C4-2B (cell line): Measurements from ENCODE around the gene BCLAF3.

ENCODE experiments used
- H3K27ac ChIP-seq: fragments of 450-650 bp; 2 replicates; pipeline ENCODE4 v1.5.1; 2017
- ZFX ChIP-seq: fragments of 450-650 bp; IDR thresholded peaks from 2 replicates; pipeline ENCODE4 v1.6.1; 2017
- TF ChIP-seq, protein P1 (sequence below): fragments of 450-650 bp; conservative IDR thresholded peaks from 2 replicates; pipeline ENCODE4 v1.5.1; 2017; ENCODE audit warnings: mild to moderate bottlenecking

The BCLAF3 gene

DNA sequence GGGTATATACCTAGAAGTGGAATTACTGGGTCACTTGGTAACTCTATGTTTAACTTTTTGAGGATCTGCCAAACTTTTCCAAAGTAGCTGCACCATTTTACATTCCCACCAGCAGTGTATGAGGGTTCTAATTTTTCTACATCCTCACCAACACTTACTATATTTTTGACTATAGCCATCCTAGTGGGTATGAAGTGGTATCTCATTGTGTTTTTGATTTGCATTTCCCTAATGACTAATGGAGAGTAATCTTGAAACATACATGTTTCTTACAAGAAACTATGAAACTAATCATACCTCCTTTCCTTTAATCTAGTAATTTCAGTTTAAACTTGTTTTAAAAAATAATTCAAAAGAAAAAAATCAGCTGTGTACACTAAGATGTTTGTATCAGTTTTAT is 17.9 kb downstream of the BCLAF3 start:
- H3K27ac ChIP-seq, result no peak overlapping the region
- no peak for TF ChIP-seq ZFX
- TF ChIP-seq, protein P1, sequence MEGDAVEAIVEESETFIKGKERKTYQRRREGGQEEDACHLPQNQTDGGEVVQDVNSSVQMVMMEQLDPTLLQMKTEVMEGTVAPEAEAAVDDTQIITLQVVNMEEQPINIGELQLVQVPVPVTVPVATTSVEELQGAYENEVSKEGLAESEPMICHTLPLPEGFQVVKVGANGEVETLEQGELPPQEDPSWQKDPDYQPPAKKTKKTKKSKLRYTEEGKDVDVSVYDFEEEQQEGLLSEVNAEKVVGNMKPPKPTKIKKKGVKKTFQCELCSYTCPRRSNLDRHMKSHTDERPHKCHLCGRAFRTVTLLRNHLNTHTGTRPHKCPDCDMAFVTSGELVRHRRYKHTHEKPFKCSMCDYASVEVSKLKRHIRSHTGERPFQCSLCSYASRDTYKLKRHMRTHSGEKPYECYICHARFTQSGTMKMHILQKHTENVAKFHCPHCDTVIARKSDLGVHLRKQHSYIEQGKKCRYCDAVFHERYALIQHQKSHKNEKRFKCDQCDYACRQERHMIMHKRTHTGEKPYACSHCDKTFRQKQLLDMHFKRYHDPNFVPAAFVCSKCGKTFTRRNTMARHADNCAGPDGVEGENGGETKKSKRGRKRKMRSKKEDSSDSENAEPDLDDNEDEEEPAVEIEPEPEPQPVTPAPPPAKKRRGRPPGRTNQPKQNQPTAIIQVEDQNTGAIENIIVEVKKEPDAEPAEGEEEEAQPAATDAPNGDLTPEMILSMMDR, result no peak

DNA sequence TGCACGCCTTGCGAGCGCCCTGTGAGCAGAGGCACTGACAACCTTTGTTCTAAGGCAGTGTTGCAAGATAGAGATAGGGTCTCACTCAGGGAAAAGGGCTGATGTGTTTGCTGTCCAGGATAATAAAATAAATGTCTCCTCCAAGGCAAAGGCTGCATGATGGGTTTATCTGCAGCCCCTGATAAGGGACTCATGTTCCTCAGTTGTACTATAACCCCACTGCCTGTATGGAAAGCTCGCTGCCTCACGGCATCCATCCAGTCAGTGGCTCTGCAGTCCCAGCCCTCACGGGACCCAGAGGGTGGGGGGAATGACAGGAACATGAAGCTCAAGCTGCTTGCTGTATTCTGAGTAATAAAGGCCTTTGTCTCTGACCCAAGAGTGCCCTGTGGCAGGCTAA is 22.6 kb downstream of the BCLAF3 start:
- TF ChIP-seq ZFX, result no peak
- TF ChIP-seq, protein P1, result no peak
- no peak overlapping the region for H3K27ac ChIP-seq

DNA sequence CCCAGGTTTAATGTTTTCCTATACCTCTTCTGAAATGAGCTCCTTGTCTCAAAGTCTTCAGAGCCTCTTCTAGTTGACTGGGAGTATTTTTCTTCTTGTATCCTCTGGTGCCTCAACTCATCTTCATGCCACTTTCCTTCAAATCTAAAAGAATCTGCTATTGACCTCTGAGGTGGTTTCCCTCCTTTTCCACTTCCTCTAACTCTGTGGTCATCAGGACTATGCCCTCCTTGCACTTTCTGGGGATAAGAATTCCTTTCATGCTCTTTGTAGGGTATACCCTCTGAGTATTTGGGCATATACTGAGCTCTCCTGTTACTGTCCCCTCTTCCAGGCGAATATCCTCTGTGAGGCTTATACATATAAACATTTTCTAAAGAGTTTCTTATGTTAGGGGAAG is 24.8 kb downstream of the BCLAF3 start:
- TF ChIP-seq, protein P1, result no peak
- TF ChIP-seq ZFX, result no peak
- no peak overlapping the region for H3K27ac ChIP-seq

DNA sequence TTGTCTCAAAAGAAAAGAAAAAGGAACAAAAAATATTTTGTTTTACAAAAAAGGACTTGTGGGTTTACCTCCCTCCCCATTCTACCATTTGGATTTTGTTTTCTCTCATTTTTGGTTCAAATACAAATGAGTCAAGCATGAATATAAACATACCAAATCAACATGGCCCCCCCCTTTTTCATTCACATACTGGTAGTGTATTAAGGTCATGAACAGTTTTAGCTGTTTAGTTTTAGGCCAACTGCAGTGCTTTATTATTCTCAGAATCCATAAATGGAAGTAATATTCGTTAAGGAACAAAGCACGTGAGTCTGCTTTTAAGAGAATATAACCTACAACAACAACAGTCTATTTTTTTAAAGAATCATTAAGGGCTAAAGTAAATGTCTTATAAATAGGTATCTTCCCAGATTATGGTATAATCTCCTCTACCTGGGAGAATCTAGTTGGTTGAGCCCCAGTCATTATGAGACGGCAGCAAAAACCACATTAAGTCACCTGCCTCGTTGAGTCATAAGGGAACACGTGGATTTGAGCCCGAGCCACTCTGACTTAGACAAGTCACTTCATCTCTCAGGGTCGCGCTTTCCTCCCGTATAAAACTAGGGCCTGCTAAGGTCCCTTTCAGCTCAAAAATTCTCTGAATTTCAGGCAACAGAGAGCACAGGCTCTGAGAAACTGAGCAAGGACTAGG is 26.7 kb downstream of the BCLAF3 start:
- TF ChIP-seq, protein P1, result no peak
- TF ChIP-seq ZFX, result no peak
- no peak overlapping the region for H3K27ac ChIP-seq

DNA sequence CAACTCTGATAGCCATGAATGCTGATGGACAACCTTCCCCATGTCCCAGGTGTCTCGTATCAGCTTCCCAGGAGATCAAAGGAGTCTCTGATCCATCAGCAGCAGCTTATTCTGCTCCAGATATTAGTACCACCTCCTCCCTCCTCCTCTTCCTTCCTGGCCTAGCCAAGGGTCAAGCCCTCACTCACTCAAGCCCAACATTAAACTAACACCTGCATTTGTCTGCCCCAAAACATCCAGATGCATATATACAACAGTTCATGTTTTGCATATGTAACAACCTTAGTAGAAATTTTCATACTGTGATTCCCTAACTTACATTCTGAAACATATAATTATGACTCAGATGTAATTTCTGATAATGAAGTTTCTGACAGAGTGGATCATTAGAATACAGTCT is 29.9 kb downstream of the BCLAF3 start:
- no peak for TF ChIP-seq ZFX
- TF ChIP-seq, protein P1, result no peak
- H3K27ac ChIP-seq, result no peak overlapping the region

DNA sequence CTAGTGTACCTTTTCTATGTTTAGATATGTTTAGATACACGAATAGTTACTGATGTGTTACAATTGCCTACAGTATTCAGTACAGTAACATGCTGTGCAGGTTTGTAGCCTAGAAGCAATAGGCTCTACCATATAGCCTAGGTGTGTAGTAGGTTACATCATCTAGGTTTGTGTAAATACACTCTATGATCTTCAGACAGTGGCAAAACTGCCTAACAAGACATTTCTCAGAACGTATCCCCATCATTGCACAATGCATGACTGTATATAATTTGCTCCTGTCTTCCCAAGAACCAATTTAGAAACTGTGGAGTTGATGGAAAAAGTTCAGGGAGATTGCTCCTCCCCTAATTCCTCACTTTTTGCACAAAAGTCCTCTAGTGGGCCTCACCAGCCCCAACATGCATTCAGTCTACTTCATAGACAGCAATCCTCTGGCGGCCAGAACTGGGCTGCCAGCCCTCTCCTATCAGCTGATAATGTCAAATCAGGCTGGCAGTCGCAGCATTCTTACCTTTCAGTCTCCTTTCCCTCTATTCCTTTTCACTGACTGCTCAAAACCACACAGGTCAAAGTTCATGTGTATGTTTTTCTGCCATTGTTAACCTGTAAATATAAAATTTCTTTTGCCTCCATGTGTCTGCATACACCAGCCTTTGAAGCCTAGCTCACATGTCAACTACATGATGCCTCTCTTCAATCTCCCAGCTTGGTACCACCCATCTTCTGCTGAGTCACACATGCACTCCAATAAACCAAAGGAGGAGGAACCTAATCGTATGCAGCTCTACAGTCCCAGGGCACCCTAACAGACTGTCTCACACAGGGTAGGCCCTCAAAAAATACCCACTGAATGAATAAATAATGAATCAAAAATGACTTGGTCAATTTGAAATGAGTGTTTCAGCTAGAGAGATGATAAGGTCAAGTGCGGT is 32.0 kb downstream of the BCLAF3 start:
- H3K27ac ChIP-seq, result no peak overlapping the region
- TF ChIP-seq, protein P1, result no peak
- no peak for TF ChIP-seq ZFX

DNA sequence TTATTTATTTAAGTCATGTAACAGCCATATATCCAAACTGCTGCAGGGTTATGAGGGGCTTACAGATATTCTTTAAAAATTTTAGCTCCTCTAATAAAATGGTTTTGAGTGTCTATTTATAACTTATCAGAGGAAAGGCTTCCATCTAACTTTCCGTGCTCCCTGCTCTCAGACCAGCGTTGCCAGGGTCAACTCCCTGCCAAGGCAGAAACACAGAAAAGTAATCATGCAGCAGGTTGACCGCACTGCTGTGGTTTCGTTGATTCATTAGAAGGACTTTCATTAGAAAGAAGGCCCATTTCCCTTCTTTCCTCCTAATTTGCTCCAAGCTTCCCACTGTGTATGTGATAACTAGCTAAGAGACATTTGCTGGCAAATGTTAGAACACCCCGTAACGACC is 33.9 kb downstream of the BCLAF3 start:
- H3K27ac ChIP-seq, result no peak overlapping the region
- TF ChIP-seq ZFX, result no peak
- TF ChIP-seq, protein P1, result no peak
